ENCODE data around the gene NEMP2.

Gene NEMP2

DNA sequence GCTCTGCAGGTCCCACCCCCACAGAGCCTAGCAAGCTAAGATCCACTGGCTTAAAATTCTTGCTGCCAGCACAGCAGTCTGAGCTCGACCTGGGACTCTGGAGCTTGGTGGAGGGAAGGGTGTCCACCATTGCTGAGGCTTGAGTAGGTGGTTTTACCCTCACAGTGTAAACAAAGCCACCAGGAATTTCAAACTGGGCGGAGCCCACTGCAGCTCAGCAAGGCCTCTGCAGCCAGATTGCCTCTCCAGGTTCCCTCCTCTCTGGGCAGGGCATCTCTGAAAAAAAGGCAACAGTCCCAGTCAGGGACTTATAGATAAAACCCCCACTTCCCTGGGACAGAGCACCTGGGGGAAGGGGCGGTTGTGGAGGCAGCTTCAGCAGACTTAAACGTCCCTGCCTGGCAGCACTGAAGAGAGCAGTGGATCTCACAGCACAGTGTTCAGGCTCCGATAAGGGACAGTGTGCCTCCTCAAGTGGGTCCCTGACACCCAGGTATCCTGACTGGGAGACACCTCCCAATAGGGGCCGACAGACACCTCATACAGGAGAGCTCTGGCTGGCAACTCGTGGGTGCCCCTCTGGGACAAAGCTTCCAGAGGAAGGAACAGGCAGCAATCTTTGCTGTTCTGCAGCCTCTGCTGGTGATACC is 20.0 kb upstream of the NEMP2 start:
- DNase-seq: no peak

DNA sequence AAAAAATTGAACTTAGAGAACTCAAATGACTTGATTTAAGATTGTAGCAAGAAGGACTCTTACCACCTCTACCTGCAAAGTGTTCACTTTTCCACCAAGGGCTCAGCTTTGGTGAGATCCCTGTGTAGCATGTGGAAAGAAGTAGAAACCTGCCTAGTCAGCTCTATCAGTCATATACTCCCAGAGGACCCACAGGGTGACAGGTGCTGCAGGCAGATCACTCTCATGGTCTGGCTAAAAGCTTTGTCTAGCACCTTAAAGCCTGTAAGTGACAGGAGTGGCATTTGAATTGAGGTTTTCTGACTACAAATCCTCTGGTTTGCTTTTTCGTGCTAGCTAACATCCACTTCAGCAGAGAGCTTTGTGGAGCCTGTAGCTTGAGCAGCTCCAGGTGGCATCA is 18.7 kb upstream of the NEMP2 start:
- DNase-seq: peak; percentile 58

DNA sequence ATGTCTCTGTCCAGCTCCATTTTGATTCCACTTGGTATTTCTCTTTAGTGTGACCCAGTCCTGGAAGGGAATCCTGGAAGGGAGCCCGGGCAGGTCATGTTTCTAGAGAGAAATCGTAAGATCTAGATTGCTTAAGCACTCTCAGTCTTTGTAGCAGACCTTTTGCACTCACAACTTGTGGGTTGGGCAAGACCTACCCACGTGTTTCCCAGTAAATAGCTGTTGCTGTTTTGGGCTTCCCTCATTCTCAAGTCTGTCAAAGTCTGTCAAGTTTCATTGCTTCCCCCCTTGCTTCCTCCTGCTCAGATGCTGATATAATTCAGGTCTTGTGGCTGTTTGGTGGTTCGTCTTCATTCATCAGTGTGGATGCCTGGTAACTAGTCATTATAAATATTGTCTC is 17.4 kb upstream of the NEMP2 start:
- no peak for DNase-seq

DNA sequence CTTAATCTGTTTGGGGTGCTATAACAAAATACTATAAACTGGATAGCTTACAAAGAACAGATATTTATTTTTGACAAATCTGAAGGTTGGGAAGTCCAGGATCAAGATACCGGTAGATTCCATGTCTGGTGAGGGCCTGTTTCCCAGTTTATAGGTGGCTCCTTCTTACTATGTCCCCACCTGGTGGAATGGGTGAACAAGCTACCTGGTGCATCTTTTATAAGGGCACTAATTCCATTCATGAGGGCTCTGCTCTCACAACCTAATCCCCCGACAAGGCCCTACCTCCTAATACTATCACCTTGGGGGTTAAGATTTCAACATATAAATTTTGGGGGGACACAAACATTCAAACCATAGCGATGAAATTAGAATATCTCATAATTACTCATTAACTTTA is 15.6 kb upstream of the NEMP2 start:
- DNase-seq: no peak

DNA sequence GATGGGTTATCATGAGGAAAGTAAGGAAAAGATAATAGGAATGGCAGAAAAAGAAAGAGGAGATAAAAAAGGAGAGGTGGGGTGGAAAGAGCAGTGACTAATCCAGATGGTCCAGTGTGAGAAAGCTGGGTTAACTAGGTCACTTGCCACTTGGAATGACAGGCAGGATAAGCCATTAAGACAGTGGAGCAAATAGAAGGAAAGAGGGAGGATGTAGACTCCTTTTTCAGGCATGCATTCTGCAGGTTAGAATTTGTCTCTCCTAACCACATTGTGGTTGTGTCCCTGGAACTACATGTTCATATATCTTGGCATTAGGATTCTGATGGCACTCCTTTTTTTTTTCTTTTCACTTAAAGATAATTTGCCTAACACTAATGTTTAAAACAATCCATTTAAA is 13.4 kb upstream of the NEMP2 start:
- peak; percentile 76 for DNase-seq

DNA sequence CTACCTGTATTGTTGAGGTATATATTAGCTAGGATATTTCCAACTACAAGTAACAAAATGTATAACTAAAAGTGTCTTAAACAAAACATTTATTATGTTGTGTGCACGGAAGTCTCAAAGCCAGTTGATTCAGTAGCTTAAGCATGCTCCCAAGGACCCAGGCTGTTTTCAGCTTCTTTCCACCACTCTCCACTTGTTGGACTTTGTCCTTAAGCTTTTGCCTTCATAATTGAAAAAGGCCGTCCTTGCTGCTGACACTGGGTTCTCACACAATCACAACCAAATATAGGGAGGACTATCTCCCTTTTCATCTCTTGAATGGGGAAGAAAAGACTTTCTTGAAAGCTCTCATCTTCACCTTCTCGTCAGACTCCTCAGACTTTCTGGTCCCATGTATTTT is 12.2 kb upstream of the NEMP2 start:
- DNase-seq: no peak

DNA sequence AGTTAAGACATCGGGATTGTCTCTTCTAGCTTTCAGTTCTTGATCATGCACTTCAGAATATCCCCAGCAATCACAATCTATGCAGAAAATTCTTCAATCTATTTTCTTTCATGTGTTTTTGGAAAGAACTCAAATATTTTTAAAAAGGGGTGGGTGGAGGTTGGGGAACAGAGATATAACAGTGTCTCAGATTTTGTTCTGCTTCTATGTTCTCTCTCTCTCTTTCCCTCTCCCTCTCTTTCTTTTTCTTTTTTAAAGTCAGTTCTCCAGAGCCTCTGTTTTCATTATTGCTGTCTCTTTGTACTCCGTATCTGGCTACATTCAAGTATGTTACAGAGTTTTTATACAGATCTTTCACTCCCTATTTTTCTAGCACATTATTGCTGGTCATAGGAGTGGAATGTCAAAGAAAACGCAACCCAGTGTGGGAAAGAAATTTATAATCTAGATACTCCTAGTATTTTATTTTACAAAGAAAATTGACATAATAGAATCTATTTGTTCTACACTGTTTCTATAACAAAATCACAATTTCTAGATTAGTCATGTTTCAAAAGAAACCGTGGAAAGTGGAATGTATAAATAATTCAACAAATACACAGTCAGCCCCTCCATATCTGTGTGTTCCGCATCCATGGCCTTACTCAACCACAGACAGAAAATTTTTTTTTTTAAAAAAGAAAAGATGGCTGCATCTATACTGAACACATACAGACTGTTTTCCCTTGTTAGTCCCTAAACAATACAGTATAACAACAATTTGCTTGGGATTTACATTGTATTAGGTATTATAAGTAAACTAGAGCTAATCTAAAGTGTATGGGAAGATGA is 11.2 kb upstream of the NEMP2 start:
- no peak for DNase-seq

DNA sequence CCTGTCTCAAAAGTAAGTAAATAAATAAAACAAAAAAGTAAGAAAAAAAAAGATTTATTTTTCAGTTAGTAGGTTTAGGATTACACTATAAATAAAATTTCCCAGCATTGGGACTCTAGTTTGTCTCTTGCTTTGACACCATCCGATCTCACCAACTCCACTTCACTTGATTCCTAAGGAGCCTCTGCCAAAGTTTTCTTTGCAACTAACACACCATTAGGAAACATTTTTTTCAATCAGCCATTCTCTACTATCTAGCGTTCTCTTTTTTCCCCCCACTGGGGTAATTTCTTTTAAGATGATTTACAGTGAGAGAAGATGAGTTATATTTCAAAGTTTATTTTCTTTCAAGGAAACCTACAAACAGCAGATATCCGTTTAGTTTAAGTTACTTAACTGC is 10.6 kb upstream of the NEMP2 start:
- DNase-seq: no peak

DNA sequence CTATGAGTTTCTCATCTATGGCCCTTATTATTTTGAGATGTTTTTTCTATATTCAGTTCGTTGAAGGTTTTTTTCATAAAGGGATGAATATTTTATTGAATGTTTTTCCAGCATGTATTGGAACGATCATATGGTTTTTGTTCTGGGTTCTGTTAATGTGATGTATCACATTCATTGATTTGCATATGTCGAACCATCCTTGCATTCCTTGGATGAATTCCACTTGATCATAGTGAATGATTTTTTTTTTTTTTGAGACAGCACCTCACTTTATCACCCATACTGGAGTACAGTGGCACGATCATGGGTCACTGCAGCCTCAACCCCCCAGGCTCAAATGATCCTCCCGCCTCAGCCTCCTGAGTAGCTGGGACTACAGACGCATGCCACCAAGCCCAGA is 5.5 kb upstream of the NEMP2 start:
- no peak for DNase-seq

DNA sequence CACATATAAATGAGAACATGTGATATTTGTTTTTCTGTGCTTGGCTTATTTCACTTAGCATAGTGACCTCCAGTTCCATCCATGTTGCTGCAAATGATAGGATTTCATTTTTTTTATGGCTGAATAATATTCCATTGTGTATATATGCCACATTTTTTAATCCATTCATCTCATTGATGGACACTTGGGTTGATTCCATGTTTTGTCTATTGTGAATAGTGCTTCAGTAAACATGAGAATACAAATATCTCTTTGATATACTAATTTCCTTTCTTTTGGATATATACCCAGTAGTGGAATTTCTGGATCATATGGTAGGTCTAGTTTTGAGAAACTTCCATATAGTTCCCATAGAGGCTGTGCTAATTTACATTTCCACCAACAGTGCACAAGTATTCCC is 3.7 kb upstream of the NEMP2 start:
- DNase-seq: no peak

DNA sequence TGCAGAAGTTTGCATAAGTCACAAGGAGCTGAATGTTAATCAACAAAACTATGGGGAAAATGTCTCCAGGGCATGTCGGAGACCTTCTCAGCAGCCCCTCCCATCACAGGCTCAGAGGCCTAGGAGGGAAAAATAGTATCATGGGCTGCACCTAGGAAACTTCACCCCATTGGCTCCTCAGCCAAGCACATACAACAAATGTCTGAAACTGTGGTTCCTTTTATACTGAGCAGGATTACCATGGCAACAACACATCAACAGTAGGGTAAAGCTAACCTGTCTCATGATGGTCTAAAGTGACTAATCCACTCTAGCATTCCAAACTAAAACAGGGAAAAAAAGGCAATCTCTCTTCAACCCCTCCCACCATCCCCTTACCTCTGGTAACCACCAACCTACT is 3.2 kb upstream of the NEMP2 start:
- DNase-seq: no peak

DNA sequence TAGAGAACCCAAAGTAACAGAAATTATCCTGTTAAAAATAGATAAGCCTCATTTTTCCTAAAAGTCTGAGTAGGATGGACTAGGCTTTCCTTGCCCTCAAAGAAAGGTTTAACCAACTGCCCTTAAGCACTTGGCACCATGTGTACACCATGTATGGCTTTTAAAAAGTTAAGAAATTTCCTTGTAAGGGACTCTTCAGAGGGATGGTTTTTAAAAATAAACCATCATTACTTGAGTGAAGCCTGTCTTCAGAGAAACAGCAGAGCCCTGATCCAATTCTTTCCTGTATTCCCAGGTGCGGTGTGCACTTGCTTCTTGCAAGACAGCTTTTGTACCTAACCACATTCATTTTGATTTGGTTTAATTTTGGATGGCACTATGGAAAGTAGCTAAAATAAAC is 1.1 kb upstream of the NEMP2 start:
- no peak for DNase-seq

DNA sequence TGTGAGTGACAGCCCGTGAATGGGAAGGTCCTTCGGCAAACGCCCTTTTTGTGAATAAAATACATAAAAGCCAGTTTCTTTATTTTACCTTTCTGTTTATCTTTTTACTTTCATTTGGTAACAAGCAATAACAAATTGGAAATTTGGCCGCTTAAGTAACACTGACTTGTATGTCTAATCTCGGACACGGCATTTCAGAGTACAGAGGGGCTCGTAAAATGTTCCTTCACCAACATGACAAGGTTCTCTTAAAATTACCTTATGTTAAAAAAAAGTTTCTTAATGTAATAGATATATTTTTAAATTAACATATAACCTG is 558 bp upstream of the NEMP2 start:
- no peak for DNase-seq

DNA sequence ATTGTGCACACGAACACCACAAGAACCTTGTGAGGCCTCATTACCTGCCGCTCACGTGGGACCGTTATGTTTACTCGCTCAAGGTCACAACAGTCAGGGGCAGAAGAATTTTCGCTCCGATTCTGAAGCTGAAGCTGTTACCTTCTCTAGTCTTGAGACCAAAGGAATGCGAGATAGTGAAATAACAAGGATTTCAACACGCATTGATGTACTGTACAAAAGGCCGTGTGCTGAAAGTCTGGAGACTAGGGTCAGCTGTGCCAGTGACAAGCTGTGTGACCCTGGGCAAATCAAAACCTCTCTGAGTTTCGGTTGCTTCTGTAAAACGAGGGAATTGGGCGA is 583 bp downstream of the NEMP2 start:
- DNase-seq: no peak

DNA sequence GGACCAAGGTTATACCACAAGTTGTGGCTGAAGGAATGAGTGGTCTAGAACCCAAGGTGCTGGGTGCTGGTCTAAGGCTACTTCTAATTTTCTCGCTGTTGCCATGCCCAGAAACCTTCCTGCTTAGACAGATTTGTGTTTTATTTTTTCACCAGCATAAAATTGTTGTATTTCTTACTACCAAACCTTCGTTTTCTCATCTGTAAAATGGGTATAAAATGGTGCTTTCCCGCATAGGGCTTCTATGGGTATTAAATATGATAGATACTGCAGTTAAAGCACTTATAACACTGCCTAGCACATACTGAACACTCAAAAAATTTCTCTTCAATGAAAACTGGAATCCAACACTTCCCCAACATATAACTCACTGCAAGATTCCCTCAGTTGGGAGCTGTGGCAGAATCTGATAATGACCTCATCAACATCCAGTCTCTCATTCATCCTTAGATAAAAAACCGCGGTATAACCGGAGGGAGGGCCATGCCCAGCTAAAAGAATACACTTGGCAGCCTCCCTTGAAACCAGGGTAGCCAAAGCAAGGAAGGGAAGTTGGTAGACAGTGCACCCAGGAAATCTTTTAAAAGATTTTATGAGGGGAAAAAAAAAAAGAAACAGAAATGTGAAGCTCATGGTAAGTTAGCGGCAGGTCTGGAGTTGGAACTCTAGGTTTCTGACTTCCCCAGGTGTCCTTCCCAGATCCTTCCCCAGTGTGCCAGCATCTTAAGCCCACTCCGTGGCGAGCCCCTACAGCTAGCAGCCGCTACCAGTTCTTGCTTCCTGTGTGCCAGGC is 1.2 kb downstream of the NEMP2 start:
- no peak for DNase-seq

DNA sequence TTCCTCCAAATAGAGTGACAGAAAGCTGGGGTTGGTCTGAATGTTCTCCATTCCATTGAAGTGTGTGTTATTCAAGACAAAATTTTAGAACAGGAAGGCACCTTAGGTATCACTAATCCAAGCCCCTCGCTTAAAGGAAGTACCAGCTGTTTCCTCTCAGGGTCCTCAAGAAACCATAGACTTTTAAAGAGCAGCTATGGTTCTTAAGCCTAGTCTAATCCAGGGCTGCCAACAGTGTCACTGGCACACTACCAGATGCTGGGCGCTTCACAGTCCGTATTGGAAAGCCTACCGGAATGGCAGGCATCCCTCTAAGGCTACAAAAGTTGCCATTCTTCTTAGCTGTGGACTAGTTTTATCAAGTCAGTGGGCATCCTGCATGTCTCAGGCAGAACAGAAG is 1.9 kb downstream of the NEMP2 start:
- DNase-seq: peak; percentile 63

DNA sequence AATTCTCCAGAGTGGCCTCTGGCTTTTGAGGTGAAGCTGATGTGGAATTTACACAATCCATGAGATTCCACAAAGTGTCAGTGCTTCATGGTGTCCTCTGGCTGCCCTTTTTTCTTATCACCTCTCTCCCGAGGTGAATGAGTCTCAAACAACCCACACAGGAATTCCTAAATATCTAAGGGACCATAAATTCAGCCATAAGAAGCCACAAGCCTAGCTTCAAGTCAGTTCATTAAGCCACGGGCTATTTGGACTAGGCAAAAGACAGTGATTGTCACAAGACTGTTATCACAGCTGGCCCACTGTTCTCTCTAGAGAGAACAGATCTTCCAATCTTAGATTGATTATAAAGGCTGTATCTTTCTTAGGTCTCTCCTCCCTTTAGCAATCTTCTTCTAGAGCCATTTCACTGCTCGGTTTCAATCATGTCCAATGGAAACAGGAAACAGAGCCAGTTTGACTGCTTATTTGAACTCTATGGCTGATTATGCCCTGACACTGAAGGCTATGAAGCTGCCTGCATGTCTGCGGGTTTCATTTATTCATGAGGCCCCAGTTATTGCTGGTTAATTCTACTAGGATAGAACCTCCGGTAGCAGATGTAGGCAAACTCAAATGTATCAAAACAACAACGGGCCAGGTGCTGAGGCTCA is 4.1 kb downstream of the NEMP2 start:
- DNase-seq: no peak

DNA sequence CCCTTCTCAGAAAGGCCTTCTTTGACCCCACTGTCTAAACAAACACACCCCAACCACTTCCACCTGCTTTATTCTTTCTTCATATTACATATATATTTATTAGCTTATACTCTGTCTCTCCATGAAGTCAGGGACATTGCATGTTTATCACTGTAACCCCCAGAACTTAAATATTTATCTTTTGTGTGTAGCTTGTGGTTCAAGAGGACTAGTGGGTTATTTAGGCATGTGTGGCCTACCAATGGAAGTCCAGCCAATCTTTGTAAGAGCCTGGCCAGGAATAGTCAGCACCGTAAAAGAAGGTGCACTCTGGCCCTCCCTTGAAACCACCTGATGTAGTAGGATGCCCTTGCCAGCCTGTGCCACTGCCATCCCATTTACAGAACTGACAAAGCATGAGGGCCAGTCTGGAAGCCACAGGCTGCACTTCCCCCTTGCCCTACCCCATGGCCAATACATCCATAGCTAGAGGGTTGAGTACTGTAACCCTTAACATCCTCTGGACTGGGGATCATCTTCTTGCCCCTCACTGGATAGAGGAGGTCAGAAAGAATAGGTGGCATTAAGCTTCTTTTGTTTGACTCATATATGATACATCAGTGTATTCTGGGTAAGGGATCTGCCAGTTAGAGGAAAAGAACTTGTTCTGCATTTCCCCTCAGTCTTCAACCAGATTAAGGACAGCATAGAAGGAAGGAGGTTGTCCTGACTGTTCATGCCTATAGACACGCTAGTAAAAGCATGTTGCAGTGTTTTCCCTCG is 4.9 kb downstream of the NEMP2 start:
- DNase-seq: no peak

DNA sequence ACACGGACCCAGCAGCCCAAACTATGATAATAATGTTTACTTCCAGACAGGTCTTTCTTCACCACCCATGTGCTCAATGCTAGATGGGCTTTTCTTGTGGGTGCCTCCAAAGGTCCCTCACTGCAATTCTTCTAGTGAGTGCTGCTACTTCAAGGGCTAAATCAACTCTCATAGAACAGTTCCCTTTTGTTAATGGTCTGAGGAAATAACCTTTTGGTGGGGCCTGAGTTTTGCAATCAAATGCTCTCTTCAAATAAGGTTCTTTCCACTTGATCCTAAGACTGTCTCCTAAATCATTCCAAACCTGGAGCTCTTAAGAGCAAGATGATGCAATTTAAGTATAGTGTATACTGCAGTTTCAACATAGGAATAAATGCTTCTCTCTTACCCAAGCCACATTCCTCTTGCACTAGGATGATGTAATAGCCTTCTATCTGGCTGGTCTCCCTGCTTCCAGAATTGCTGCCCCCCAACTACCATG is 6.0 kb downstream of the NEMP2 start:
- DNase-seq: no peak

DNA sequence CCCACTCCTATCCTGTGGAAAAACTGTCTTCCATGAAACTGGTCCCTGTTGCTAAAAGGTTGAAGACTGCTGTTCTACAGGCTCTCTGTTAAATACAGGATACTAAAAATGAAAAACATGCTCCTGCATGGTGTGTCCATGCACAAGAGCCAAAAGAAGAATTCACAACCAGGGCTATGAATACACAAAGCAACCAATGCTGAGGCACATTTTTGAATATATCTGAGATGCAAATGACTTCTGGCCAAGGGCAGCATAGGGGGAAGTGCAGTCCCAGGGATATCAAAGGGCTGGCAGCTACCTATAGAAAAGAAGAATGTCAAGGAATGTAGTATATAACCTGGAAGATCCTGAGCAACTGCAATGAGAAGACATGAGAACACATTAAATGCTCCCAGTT is 6.6 kb downstream of the NEMP2 start:
- DNase-seq: no peak

DNA sequence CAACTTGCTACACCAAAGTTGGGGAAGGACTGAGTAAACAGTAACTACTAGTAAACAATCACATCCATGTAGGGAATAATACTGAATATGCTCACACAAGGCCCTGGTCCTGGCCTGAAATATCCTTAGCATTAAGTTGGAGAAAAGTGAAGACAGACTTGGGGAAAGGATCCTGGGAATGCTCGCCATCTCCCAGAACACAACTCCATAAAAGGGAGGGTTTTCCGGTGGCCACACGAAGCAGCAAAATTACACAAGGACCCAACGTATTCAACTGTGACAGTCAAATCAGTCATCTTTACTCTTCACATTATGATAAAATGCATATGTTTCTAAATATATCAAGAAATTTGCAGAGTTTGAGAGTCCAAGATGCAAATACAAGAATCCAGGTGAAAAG is 7.3 kb downstream of the NEMP2 start:
- DNase-seq: no peak

DNA sequence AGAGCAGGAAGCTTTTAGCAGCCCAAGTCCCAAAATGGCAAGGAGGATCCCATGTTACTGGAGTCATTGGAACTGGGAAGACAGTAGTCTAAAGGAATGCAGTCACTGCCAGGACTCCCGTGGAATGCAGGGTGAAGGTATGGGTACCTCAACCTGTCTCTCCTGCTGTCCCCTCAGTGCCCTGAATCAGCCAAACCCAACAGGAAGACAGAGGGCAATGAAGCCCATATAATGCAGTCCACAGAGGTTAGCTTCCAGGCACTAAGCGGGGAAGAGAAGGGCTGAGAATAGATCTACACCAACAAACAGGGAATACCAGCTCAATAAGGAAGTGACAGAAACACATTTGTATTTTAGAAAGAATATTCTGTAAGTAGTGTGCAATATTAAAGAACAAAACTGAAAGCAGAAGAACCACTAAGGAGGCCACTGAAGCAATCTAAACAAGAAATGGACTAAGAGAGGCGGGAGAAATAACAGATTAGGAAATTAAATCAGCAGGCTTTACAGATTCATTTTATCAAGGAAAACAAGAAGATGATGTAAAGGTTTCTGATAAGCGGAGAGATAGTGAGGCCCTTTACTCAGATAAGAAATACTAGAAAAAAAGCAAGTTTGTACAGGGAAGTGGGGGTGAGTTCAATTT is 8.3 kb downstream of the NEMP2 start:
- DNase-seq: no peak
